Measurements from ENCODE around the gene SAYSD1.

Gene SAYSD1

GRCh38 chr6:39107641-39108040, 7.3 kb downstream of the SAYSD1 start:
- no peak for DNase-seq

GRCh38 chr6:39107034-39107433, 8.0 kb downstream of the SAYSD1 start:
- DNase-seq = no peak

DNA sequence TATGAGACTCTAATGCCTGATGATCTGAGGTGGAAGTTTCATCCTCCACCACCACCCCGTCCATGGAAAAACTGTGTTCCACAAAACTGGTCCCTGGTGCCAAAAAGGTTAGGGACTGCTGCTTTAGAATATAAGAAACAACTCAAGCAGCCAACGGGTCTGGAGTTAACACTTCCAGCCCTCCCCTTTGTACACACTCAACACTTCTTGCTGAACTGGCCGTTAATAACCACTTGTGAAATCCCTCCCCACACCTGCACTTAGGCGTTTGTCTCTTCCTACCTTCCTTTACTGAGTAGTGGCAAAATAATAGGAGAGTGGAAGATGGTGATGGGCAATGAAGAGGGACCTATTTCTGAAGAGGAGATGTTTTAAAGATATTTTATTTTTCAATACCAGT, 10.5 kb downstream of the SAYSD1 start:
- DNase-seq = no peak

DNA sequence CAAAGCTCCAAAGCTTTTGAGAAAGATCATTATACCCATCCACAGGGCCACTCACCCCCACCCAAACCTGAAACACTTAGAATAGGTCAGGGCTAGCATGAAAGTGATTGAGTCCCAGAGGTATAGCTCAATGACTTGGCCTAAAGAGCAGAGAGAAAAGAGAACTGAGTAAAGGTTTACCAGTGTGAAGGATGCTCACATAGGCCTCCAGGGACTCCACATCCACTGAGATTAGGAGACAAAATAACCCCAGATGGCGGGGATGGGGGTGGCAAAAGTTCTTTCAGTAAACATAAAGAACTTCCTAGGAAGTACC, 12.2 kb downstream of the SAYSD1 start:
- no peak for DNase-seq

GRCh38 chr6:39102071-39102820, 12.7 kb downstream of the SAYSD1 start:
- peak in 1 of 2 experiments; percentile 20 for DNase-seq

DNA sequence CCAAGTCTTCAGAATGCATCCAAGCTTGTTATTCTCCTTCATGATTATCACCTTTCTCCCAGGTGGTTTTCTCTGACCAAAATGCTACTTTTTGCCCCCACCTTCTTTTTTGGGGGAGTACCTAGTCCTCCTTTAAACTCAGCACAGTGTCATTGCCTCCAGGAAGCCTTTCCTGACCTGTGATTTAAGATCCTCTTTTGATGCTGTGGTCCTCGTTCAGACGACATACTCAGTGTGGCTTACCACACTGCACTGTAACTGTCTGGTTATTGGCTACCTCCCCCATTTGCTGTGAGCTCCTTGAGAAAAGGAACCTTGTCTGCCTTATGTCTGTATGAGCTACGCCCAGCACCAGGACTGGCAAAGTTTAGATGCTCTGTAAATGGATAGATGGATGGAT, 14.6 kb downstream of the SAYSD1 start:
- no peak for DNase-seq

DNA sequence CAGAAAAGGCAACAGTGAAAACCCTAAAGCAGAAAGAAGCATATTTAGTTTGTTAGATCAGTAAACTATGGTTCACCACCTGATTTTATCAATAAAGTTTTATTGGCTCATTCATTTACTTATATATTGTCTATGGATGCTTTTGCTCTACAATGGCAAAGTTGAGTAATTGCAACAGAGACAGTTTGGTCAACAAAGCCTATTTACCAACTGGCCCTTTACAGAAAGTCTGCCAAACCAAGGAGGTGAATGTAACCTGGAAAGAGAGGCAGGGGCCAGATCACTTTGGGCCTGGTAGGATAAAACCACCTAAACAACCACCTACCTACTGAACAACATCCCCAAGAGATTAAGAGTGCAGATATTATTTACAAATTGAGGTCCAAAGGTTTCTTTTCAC, 19.4 kb downstream of the SAYSD1 start:
- DNase-seq = no peak

DNA sequence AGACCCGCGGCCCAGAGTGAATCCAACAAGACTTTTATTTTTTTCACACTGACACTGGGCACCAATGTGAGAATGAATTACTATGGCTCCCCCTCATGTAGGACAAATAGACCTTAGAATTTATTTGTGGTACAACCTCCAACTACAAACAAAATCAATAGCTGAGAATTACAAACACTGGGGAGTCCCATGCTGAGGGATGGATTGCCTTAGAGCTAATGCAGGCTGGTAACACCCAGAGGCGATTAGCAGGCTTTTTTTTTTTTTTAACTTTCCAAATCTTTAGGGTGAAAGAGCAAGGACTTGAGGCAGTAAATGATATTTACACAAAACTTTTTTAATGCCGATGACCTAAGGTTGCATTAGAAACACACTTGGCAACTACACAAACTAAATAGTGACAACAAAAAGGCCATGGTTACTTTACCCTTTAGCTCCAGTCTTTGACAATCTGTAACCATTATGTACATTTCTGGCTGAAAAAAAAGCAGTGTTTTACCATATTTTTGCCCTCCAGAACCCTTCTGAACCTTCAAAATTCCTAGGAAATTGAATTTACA, 21.8 kb downstream of the SAYSD1 start:
- no peak for DNase-seq

DNA sequence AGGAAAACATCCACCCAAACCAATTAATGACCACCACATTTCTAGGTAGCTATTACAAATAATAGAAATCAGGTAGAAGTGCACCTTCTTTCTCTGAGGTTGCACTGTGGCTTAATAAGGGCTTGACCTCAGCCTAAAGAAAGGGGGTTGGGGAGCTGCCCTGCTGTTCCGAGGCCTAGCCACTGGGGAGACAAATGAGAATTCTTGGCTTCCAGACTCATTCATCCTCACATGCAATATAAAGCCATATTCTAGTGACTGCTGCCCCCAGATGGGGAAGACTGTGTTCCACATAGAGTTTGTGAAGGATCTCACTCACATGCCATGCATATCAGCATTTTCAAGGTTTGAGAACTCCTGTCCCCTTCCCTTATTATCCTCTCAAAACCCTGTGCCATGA, 22.9 kb downstream of the SAYSD1 start:
- peak; percentile 6 to 25 for DNase-seq

- DNase-seq = no peak
Measured at GRCh38 chr6:39091220-39091619, 23.8 kb downstream of the SAYSD1 start.

DNA sequence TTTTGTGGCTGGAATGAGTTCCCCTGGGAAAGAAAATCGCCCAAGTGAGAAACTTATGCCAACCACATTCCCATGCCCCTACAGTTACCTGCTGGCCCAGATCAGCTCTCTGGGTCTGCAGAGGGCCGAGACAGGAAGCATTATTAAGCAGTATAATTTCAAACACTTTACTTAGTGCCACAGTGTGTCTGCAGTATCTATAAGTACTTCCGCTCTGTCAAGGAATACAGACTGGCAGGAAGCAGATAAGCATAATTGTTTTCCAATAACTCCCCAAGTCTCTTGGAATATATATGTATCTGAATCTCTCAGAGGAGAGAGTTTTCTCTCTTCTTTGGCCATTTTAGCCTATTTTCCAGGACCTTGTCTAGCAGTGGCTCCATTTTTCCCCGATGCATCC, 24.9 kb downstream of the SAYSD1 start:
- DNase-seq = no peak

DNA sequence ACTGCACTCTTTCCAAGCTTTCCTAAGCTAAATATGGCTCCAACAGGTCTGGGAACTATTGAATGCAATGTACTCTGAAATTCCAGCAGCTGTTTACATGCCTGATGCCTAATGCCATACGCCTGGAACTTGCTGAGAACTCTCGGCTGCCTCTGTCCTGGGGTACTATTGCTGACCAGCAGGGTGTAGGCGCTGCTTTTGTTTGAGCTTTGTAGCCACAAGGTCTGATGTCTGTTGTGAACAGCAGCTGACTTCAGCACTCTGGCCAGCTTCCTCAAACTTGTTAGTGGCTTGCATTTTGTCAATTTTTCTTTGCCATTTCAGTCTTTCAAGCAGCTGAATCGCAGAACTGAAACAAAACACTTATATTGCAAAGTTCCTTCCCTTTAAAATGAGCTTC, 26.7 kb downstream of the SAYSD1 start:
- no peak for DNase-seq

GRCh38 chr6:39087197-39087596, 27.8 kb downstream of the SAYSD1 start:
- no peak for DNase-seq

DNA sequence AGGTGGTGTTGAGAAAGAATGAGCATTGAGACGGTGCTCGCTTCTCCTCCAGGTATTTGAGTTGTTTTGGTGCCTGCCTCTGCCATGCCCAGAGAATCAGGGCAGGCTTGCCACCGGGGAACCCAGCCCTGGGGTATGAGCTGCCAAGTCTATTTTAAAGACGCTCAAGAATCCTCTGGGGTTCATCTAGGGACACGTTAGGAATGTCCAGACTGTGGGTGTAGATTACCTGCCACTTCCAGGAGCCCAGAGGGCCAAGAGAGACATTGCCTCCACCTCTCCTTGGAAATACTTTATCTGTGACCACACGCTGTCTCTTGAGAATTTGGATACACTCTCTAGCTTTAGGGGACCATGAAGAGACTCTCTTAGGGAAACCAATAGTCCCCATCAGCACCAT, 28.3 kb downstream of the SAYSD1 start:
- DNase-seq = no peak

GRCh38 chr6:39086294-39086693, 28.7 kb downstream of the SAYSD1 start:
- DNase-seq = no peak

- no peak for DNase-seq
Measured at GRCh38 chr6:39085129-39085797, 29.7 kb downstream of the SAYSD1 start.

DNA sequence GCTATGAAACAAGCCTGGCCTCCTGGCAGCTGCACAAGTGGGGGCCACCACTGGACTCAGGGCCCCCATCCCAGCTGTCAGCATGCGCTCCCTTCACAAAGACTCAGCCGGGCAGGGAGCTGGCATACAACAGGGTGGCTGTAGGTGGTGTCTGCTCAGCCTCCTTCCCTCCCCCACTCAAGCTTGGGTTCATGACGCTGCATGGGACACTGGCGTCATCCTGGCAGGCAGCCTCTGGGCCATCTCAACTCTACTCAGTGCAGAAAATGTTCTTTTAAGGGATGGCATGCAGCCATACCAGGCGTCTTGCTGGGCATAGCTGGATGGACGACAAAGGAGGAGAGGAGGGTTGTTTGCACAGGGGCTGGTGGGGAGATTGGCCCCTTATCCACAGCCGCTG, 30.5 kb downstream of the SAYSD1 start:
- DNase-seq = peak; percentile 52 to 72

DNA sequence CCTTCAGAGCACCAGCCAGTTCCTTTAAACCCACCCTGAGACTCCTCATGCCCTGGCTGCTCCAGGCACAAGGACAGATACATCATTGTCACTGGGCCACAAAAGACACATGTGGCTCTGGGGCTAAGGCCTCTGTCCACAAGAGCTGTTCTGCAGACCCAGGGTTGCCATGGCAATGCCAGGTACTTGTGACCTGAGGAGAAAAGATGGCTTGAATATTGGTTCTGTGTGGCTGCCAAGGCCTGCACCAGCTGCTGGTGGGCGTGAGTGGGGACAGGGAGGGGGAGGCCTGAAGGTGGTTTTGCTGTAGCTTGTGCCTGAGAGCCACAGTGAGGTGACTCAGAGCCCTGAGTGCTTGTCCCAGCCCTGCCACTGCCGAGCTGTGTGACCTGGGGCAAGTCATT, 31.8 kb downstream of the SAYSD1 start:
- DNase-seq = no peak

- DNase-seq = no peak
Measured at GRCh38 chr6:39082310-39082709, 32.7 kb downstream of the SAYSD1 start.

GRCh38 chr6:39080246-39080875, 34.6 kb downstream of the SAYSD1 start:
- DNase-seq = no peak

- DNase-seq = no peak
Measured at GRCh38 chr6:39079197-39080125, 35.5 kb downstream of the SAYSD1 start.

- DNase-seq = no peak
Measured at GRCh38 chr6:39078695-39079094, 36.3 kb downstream of the SAYSD1 start.
